HL-60 (cell line): ENCODE results near the gene ELMOD3.

ENCODE experiments used
- POLR2AphosphoS5 ChIP-seq: IDR thresholded peaks from 2 replicates; pipeline ENCODE4 v1.6.1; 2012; ENCODE audit warnings: low read depth
- SPI1 ChIP-seq: IDR thresholded peaks from 2 replicates; pipeline ENCODE4 v1.6.1; 2012; ENCODE audit warnings: low read depth, mild to moderate bottlenecking, borderline replicate concordance
- TF ChIP-seq, protein P1 (sequence below): IDR thresholded peaks from one replicate; pipeline ENCODE4 v1.5.1; 2011; ENCODE audit warnings: low read length, control low read depth, inconsistent platforms; ENCODE audit not compliant: insufficient read depth

DNA sequence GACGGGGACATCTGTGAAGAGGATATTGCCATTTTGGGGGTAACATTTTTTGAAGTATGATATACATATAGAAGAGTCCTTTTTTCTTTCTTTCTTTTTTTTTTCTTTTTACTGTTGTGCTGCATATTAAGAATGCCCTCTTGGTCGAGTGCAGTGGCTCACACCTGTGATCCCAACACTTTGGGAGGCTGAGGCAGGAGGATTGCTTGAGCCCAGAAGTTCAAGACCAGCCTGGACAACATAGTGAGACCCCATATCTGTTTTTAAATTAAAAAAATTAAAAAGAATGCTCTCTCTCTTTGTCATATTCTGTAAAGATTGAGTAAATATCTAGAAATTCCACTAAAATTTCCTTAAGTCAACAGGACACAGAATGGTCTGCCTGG, 67.5 kb downstream of the ELMOD3 start:
- TF ChIP-seq, protein P1, sequence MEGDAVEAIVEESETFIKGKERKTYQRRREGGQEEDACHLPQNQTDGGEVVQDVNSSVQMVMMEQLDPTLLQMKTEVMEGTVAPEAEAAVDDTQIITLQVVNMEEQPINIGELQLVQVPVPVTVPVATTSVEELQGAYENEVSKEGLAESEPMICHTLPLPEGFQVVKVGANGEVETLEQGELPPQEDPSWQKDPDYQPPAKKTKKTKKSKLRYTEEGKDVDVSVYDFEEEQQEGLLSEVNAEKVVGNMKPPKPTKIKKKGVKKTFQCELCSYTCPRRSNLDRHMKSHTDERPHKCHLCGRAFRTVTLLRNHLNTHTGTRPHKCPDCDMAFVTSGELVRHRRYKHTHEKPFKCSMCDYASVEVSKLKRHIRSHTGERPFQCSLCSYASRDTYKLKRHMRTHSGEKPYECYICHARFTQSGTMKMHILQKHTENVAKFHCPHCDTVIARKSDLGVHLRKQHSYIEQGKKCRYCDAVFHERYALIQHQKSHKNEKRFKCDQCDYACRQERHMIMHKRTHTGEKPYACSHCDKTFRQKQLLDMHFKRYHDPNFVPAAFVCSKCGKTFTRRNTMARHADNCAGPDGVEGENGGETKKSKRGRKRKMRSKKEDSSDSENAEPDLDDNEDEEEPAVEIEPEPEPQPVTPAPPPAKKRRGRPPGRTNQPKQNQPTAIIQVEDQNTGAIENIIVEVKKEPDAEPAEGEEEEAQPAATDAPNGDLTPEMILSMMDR, result no peak
- TF ChIP-seq SPI1 (no peak), POLR2AphosphoS5 (no peak)
